Uterus (tissue), 2 donors: ENCODE measurements around the gene KMT2C.

Source experiments
- CTCF ChIP-seq, 4 experiments: fragments of 200-600 bp in 2 of 4; fragments of 450-650 bp in 2 of 4; sonication (generic) in 2 of 4; IDR thresholded peaks; one replicate each; pipeline ENCODE4 v1.5.1; 2016 to 2019; ENCODE audit warnings: antibody characterized with exemption in 4 of 4, mild to moderate bottlenecking in 2 of 4, moderate library complexity in 1 of 4
- POLR2A ChIP-seq, 2 donors: fragments of 450-650 bp; IDR thresholded peaks; one replicate each; pipeline ENCODE4 v1.6.1; 2016; ENCODE audit warnings: antibody characterized with exemption in 2 of 2, mild to moderate bottlenecking in 1 of 2, moderate library complexity in 1 of 2

- TF ChIP-seq CTCF (IDR thresholded peaks at IDR 0.05) (no peak), POLR2A (IDR thresholded peaks at IDR 0.05) (no peak)
These were observed 327.4 kb downstream of the KMT2C start for GRCh38 chr7:152108359-152108758.
